HG02642 (cell line): ENCODE results near the gene HSPA1L.
"Not testable (repeated sequence)": the region's sequence is repeated elsewhere in the genome, so short reads cannot be mapped to it uniquely, and the experiment has no call there.

Experiments used
- ATAC-seq: cut with Tn5 transposase; IDR thresholded peaks from one replicate; pipeline ENCODE4 v1.9.1; 2021; ENCODE audit warnings: mild to moderate bottlenecking; ENCODE audit not compliant: unreplicated experiment, poor library complexity

HSPA1L gene

GRCh38 chr6:31817133-31817928, 2.2 kb upstream of the HSPA1L start:
- ATAC-seq = not testable (repeated sequence)

- ATAC-seq = no peak
Measured at GRCh38 chr6:31814677-31815024, 432 bp downstream of the HSPA1L start.

GRCh38 chr6:31813465-31813849, 1.6 kb downstream of the HSPA1L start:
- no peak for ATAC-seq

GRCh38 chr6:31811645-31812044, 3.4 kb downstream of the HSPA1L start:
- ATAC-seq = no peak

GRCh38 chr6:31808599-31808998, 6.5 kb downstream of the HSPA1L start:
- ATAC-seq = not testable (repeated sequence)

- ATAC-seq = peak; percentile 93
Measured at GRCh38 chr6:31806470-31807272, 8.4 kb downstream of the HSPA1L start, which contains the start of gene LSM2. Gene LSM2, minus strand, starts transcription at chr6:31806966. Its CDS starts 209 bp downstream, at chr6:31806757.

GRCh38 chr6:31805939-31806469, 9.1 kb downstream of the HSPA1L start:
- no peak for ATAC-seq

- not testable (repeated sequence) for ATAC-seq
Measured at GRCh38 chr6:31801031-31801927, 13.8 kb downstream of the HSPA1L start.

- no peak for ATAC-seq
Measured at GRCh38 chr6:31799781-31800180, 15.3 kb downstream of the HSPA1L start.

- no peak for ATAC-seq
Measured at GRCh38 chr6:31797588-31797987, 17.5 kb downstream of the HSPA1L start.

GRCh38 chr6:31796993-31797385, 18.1 kb downstream of the HSPA1L start:
- no peak for ATAC-seq

GRCh38 chr6:31795616-31796298, 19.3 kb downstream of the HSPA1L start, which contains the start of gene VARS1:
Gene VARS1, minus strand, starts transcription at chr6:31795752. Its CDS starts 535 bp downstream, at chr6:31795217.
- peak; percentile 78 for ATAC-seq

- ATAC-seq = peak; percentile 15
Measured at GRCh38 chr6:31794866-31795615, 20.0 kb downstream of the HSPA1L start.

GRCh38 chr6:31794294-31794865, 20.7 kb downstream of the HSPA1L start:
- no peak for ATAC-seq

- not testable (repeated sequence) for ATAC-seq
Measured at GRCh38 chr6:31793927-31794245, 21.2 kb downstream of the HSPA1L start.

GRCh38 chr6:31792761-31793171, 22.3 kb downstream of the HSPA1L start:
- no peak for ATAC-seq

- ATAC-seq = no peak
Measured at GRCh38 chr6:31792090-31792374, 23.1 kb downstream of the HSPA1L start.

- ATAC-seq = no peak
Measured at GRCh38 chr6:31791324-31792089, 23.6 kb downstream of the HSPA1L start.
